ENCODE measurements around the gene ARHGAP36. TPM values are rescaled to one million over a fixed set of nuclear protein-coding genes. Genes with fewer than 3 reads are reported as not detected.

The ARHGAP36 gene
- polyA plus RNA-seq, 2 donors: not detected

DNA sequence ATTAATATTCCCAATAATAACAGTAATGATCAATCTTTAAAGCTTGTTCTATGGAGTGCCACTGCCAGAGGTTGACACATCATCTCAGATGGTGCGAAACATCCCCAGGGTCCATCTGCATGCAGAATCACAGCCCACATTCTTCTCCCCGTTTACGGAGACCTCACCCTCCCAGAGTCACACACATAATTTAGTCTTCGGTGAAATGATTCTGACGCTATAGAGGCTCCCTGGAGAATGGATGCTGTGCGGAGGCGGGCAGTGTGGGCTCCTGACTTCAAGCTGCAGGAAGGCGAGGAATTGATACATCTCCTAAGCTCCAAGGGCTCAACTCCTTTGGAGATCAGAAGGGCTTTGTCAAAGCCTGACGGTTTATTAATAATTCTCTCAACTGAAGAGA, 11.0 kb upstream of the ARHGAP36 start:
- H3K9me3 ChIP-seq (ENCODE audit: control insufficient read depth in 2 of 2, insufficient read depth in 1 of 2, low read depth in 1 of 2, low read length in 1 of 2): no peaks in the 10 kb centered on the region
- no peak overlapping the region for H3K27ac ChIP-seq (ENCODE audit: low read depth in 2 of 2, low read length in 1 of 2)
- WGBS, 2 donors: 73 to 77% methylated on average over 9 of the region's 9 CpGs
- H3K36me3 ChIP-seq (ENCODE audit: control insufficient read depth in 2 of 2, insufficient read depth in 2 of 2, low read length in 1 of 2): no peaks in the 10 kb centered on the region
- H3K27me3 ChIP-seq (ENCODE audit: control insufficient read depth in 1 of 2, insufficient read depth in 2 of 2, low read length in 2 of 2): peaks cover 0 to 6% of the 10 kb centered on the region in 2 donors
- H3K4me3 ChIP-seq (ENCODE audit: low read depth in 1 of 2, low read length in 2 of 2): no peak overlapping the region
- no peaks in the 10 kb centered on the region for H3K4me1 ChIP-seq (ENCODE audit: control insufficient read depth in 2 of 2, insufficient read depth in 2 of 2, low read length in 1 of 2)

DNA sequence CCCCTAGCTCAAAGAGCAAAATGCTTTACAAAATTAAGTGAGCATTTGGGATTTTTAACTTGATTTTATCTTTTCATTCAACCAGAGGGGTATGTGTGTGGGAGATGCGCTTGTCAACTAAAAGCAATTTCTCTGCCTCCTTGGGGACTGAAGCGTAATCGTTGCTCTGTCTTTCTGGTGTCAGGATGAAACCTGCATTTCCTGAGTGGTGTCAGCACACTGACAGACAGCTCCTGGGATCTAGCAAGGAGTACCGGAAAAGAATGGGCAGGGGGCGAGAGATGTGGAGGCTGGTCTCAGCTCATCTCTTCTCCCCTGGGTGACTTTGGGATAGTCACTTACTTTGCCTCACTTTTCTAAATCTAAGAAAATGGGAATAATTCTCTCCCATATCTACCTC, 5.1 kb upstream of the ARHGAP36 start:
- WGBS, 2 donors: 80% methylated on average over 5 of the region's 5 CpGs

DNA sequence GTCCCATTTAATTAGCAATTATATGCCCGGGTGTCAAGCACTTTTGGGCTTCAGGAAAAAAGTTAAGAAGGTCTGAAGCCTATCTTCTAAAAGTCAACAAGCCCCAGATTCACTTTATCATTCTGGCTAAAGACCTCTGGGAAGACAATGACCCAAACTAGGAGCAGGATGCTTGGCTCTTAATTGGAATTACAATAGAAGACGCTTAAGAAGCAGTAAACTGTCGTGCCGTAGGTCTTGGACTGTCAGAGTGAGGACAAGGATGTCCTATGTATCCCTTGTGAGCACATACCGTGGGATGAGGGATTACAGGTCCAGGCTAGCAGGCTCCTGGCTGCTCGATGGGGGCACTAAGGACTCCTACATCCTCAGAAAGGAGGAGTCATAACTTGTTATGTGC, 3.2 kb upstream of the ARHGAP36 start:
- Histone ChIP-seq H3K27ac (ENCODE audit: low read depth in 2 of 2, low read length in 1 of 2) (no peak overlapping the region), H3K4me1 (ENCODE audit: control insufficient read depth in 2 of 2, insufficient read depth in 2 of 2, low read length in 1 of 2) (no peaks in the 10 kb centered on the region), H3K4me3 (ENCODE audit: low read depth in 1 of 2, low read length in 2 of 2) (no peak overlapping the region), H3K27me3 (ENCODE audit: control insufficient read depth in 1 of 2, insufficient read depth in 2 of 2, low read length in 2 of 2) (no peaks in the 10 kb centered on the region), H3K36me3 (ENCODE audit: control insufficient read depth in 2 of 2, insufficient read depth in 2 of 2, low read length in 1 of 2) (no peaks in the 10 kb centered on the region), H3K9me3 (ENCODE audit: control insufficient read depth in 2 of 2, insufficient read depth in 1 of 2, low read depth in 1 of 2, low read length in 1 of 2) (no peaks in the 10 kb centered on the region)
- WGBS, 2 donors: 42 to 43% methylated on average over 6 of the region's 6 CpGs

More for the DNA sequence above, 5.1 kb upstream of the ARHGAP36 start:
- H3K4me3 ChIP-seq (ENCODE audit: low read depth in 1 of 2, low read length in 2 of 2): no peak overlapping the region
- peaks cover 0 to 6% of the 10 kb centered on the region in 2 donors for H3K27me3 ChIP-seq (ENCODE audit: control insufficient read depth in 1 of 2, insufficient read depth in 2 of 2, low read length in 2 of 2)
- H3K4me1 ChIP-seq (ENCODE audit: control insufficient read depth in 2 of 2, insufficient read depth in 2 of 2, low read length in 1 of 2): no peaks in the 10 kb centered on the region
- H3K27ac ChIP-seq (ENCODE audit: low read depth in 2 of 2, low read length in 1 of 2): no peak overlapping the region
- H3K9me3 ChIP-seq (ENCODE audit: control insufficient read depth in 2 of 2, insufficient read depth in 1 of 2, low read depth in 1 of 2, low read length in 1 of 2): no peaks in the 10 kb centered on the region
- no peaks in the 10 kb centered on the region for H3K36me3 ChIP-seq (ENCODE audit: control insufficient read depth in 2 of 2, insufficient read depth in 2 of 2, low read length in 1 of 2)

DNA sequence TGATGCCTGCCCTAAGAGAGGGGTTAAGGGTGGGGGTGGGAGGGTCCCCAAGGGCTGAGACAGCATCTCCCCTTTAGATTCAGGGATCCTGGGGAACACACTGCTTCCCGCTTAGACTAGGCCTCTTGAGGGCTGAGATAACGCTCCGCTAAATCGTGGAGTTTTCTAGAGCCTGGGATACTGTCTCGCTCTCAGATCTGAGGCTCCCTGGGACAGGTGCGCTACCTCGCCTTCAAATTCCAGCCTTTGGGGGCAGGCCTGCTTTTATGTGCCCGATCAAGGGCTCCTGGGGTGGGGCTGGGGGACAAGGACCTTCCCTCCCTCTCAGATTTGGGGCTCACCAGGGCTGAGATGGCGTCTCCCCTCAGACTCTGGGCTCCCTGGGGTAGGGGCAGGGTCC, 440 bp upstream of the ARHGAP36 start:
- Histone ChIP-seq H3K4me3 (ENCODE audit: low read depth in 1 of 2, low read length in 2 of 2) (no peak overlapping the region), H3K4me1 (ENCODE audit: control insufficient read depth in 2 of 2, insufficient read depth in 2 of 2, low read length in 1 of 2) (no peaks in the 10 kb centered on the region), H3K36me3 (ENCODE audit: control insufficient read depth in 2 of 2, insufficient read depth in 2 of 2, low read length in 1 of 2) (no peaks in the 10 kb centered on the region), H3K9me3 (ENCODE audit: control insufficient read depth in 2 of 2, insufficient read depth in 1 of 2, low read depth in 1 of 2, low read length in 1 of 2) (no peaks in the 10 kb centered on the region), H3K27me3 (ENCODE audit: control insufficient read depth in 1 of 2, insufficient read depth in 2 of 2, low read length in 2 of 2) (no peaks in the 10 kb centered on the region), H3K27ac (ENCODE audit: low read depth in 2 of 2, low read length in 1 of 2) (no peak overlapping the region)
- 15 to 27% methylated on average over 9 of the region's 9 CpGs for WGBS, 2 donors

DNA sequence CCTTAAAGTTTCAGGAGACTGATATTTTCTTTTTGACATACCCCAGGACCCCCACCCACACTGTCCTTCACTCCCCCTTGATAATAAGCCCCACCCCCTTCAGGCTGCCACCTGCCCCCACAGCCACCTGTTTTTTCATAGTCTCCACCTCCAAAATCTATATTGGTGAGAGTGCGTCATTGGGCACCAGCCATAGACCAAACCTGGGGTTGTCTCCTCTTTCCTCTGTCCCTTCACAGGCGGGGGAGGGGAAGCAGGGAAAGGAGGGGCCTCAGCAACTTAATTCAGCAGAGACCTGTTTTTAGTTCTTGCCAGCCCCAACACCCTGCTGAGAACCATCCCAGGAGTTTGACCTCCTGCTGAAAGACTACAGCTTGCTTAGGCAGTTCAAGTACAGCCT, 1.1 kb downstream of the ARHGAP36 start:
- Histone ChIP-seq H3K4me3 (ENCODE audit: low read depth in 1 of 2, low read length in 2 of 2) (no peak overlapping the region), H3K4me1 (ENCODE audit: control insufficient read depth in 2 of 2, insufficient read depth in 2 of 2, low read length in 1 of 2) (no peaks in the 10 kb centered on the region), H3K9me3 (ENCODE audit: control insufficient read depth in 2 of 2, insufficient read depth in 1 of 2, low read depth in 1 of 2, low read length in 1 of 2) (no peaks in the 10 kb centered on the region), H3K27me3 (ENCODE audit: control insufficient read depth in 1 of 2, insufficient read depth in 2 of 2, low read length in 2 of 2) (no peaks in the 10 kb centered on the region), H3K36me3 (ENCODE audit: control insufficient read depth in 2 of 2, insufficient read depth in 2 of 2, low read length in 1 of 2) (no peaks in the 10 kb centered on the region), H3K27ac (ENCODE audit: low read depth in 2 of 2, low read length in 1 of 2) (no peak overlapping the region)
- 53 to 71% methylated on average over 1 to 2 of the region's 2 CpGs for WGBS, 2 donors

DNA sequence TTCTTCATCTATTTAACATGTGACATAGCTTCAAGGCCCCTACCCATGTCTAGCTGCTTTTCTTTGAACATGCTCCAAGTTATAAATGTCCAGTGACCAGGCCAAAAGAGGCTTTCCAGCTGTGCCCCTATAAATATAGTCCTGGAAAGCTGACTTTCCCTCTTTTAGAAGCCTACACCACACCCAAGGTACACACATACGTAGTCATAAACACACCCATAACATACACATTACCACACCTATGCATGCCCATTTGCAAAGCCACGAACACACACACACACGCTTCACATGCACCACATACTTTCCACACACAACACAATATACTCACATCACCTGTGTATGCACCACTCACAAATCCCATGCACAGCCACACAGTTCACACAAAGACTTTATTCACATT, 2.0 kb downstream of the ARHGAP36 start:
- Histone ChIP-seq H3K4me1 (ENCODE audit: control insufficient read depth in 2 of 2, insufficient read depth in 2 of 2, low read length in 1 of 2) (no peaks in the 10 kb centered on the region), H3K27me3 (ENCODE audit: control insufficient read depth in 1 of 2, insufficient read depth in 2 of 2, low read length in 2 of 2) (no peaks in the 10 kb centered on the region)
- WGBS, 2 donors: 79 to 84% methylated on average over 3 of the region's 3 CpGs

DNA sequence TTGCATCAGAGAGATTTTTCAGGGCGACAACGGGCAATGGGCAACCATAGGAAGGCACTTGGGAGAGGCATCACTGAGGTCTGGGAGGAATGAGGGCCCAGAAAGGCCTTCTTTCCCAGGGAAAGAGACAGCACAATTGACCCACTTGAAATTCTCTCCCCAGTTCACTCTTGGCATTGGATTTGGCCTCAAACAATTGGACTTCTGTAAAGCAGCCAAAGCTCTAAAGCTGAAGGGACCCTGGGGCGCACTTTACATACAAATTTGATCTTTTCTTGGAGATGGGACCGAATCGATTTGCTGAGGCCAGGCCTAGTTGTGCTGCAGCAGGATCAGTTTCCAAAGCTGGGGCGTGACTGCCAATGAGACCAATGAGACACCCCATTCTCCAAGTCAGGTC, 3.2 kb downstream of the ARHGAP36 start:
- no peaks in the 10 kb centered on the region for H3K36me3 ChIP-seq (ENCODE audit: control insufficient read depth in 2 of 2, insufficient read depth in 2 of 2, low read length in 1 of 2)
- H3K27ac ChIP-seq (ENCODE audit: low read depth in 2 of 2, low read length in 1 of 2): no peak overlapping the region
- WGBS, 2 donors: 76 to 83% methylated on average over 6 of the region's 6 CpGs
- H3K4me3 ChIP-seq (ENCODE audit: low read depth in 1 of 2, low read length in 2 of 2): no peak overlapping the region
- H3K27me3 ChIP-seq (ENCODE audit: control insufficient read depth in 1 of 2, insufficient read depth in 2 of 2, low read length in 2 of 2): no peaks in the 10 kb centered on the region
- no peaks in the 10 kb centered on the region for H3K4me1 ChIP-seq (ENCODE audit: control insufficient read depth in 2 of 2, insufficient read depth in 2 of 2, low read length in 1 of 2)
- no peaks in the 10 kb centered on the region for H3K9me3 ChIP-seq (ENCODE audit: control insufficient read depth in 2 of 2, insufficient read depth in 1 of 2, low read depth in 1 of 2, low read length in 1 of 2)

More for the DNA sequence above, 2.0 kb downstream of the ARHGAP36 start:
- H3K36me3 ChIP-seq (ENCODE audit: control insufficient read depth in 2 of 2, insufficient read depth in 2 of 2, low read length in 1 of 2): no peaks in the 10 kb centered on the region
- no peak overlapping the region for H3K27ac ChIP-seq (ENCODE audit: low read depth in 2 of 2, low read length in 1 of 2)
- no peak overlapping the region for H3K4me3 ChIP-seq (ENCODE audit: low read depth in 1 of 2, low read length in 2 of 2)
- H3K9me3 ChIP-seq (ENCODE audit: control insufficient read depth in 2 of 2, insufficient read depth in 1 of 2, low read depth in 1 of 2, low read length in 1 of 2): no peaks in the 10 kb centered on the region

DNA sequence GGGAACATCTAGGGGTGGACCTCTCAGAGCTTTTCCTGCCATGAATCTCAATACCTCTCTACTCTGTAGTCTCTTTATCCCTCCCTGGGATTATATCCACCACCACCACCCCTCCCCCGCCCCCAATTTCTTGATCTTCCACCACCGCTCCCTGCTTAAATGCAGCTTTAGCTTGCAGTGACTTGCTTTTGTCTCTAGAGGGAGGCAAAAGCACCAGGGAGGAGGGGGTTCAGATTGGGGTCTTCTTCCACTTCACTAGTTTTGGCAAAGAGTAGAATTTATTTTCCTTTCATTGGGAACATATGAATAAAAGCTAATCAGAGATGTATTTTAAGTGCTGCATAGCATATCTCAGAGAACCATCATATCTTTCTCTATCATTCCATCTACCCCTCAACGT, 5.5 kb downstream of the ARHGAP36 start:
- Histone ChIP-seq H3K9me3 (ENCODE audit: control insufficient read depth in 2 of 2, insufficient read depth in 1 of 2, low read depth in 1 of 2, low read length in 1 of 2) (no peaks in the 10 kb centered on the region), H3K27me3 (ENCODE audit: control insufficient read depth in 1 of 2, insufficient read depth in 2 of 2, low read length in 2 of 2) (peaks cover 2 to 5% of the 10 kb centered on the region in 2 donors), H3K36me3 (ENCODE audit: control insufficient read depth in 2 of 2, insufficient read depth in 2 of 2, low read length in 1 of 2) (no peaks in the 10 kb centered on the region), H3K4me3 (ENCODE audit: low read depth in 1 of 2, low read length in 2 of 2) (no peak overlapping the region), H3K4me1 (ENCODE audit: control insufficient read depth in 2 of 2, insufficient read depth in 2 of 2, low read length in 1 of 2) (peaks cover 0 to 2% of the 10 kb centered on the region in 2 donors), H3K27ac (ENCODE audit: low read depth in 2 of 2, low read length in 1 of 2) (no peak overlapping the region)
- WGBS, 2 donors: 25 to 30% methylated on average over 3 of the region's 3 CpGs

DNA sequence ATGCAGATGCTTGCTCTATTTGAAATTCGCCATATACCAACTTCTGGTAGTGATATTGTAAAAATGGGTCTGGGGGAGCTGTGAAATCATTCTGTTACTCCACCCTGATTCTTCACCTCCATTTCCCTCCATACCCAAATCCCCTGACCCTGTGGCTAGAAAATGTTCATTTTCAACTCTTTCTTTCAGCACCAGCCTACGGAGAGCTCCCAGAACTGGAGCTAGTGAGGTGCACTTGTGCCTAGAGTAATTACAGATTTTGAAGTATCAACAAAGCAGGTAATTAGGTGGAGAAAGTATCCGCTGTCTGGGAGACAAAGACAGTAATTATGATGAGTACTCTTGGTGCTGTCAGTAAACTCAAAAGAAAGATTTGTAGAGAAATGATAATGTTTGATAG, 8.1 kb downstream of the ARHGAP36 start:
- Histone ChIP-seq H3K36me3 (ENCODE audit: control insufficient read depth in 2 of 2, insufficient read depth in 2 of 2, low read length in 1 of 2) (no peaks in the 10 kb centered on the region), H3K27me3 (ENCODE audit: control insufficient read depth in 1 of 2, insufficient read depth in 2 of 2, low read length in 2 of 2) (peaks cover 9 to 12% of the 10 kb centered on the region in 2 donors), H3K4me3 (ENCODE audit: low read depth in 1 of 2, low read length in 2 of 2) (no peak overlapping the region), H3K27ac (ENCODE audit: low read depth in 2 of 2, low read length in 1 of 2) (no peak overlapping the region), H3K9me3 (ENCODE audit: control insufficient read depth in 2 of 2, insufficient read depth in 1 of 2, low read depth in 1 of 2, low read length in 1 of 2) (no peaks in the 10 kb centered on the region), H3K4me1 (ENCODE audit: control insufficient read depth in 2 of 2, insufficient read depth in 2 of 2, low read length in 1 of 2) (peaks cover 0 to 2% of the 10 kb centered on the region in 2 donors)
- WGBS, 2 donors: 49 to 56% methylated on average over 3 of the region's 3 CpGs

DNA sequence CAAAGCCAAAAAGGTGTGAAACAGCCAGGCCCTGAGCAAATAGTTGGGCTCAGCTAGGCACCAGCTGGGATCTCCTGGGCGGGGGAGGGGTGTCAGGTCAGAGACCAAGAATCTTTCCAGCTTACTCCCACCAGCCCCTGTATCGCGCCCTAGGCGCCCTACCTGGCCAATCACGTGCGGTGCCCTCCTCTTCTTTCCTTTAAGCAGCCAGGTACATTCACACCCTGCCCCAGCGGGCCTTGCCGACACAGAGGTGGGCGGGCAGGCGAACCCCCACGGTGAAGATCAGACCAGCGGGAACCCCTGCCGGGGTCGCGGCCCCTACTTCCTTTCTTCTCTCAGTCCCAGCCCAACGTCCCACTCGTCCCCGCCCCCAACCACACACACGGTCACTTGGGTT, 9.1 kb downstream of the ARHGAP36 start:
- WGBS, 2 donors: 7 to 23% methylated on average over 15 to 19 of the region's 19 CpGs
- Histone ChIP-seq H3K27ac (ENCODE audit: low read depth in 2 of 2, low read length in 1 of 2) (no peak overlapping the region), H3K36me3 (ENCODE audit: control insufficient read depth in 2 of 2, insufficient read depth in 2 of 2, low read length in 1 of 2) (no peaks in the 10 kb centered on the region), H3K27me3 (ENCODE audit: control insufficient read depth in 1 of 2, insufficient read depth in 2 of 2, low read length in 2 of 2) (peaks cover 9 to 12% of the 10 kb centered on the region in 2 donors), H3K4me3 (ENCODE audit: low read depth in 1 of 2, low read length in 2 of 2) (no peak overlapping the region), H3K4me1 (ENCODE audit: control insufficient read depth in 2 of 2, insufficient read depth in 2 of 2, low read length in 1 of 2) (peaks cover 0 to 2% of the 10 kb centered on the region in 2 donors), H3K9me3 (ENCODE audit: control insufficient read depth in 2 of 2, insufficient read depth in 1 of 2, low read depth in 1 of 2, low read length in 1 of 2) (no peaks in the 10 kb centered on the region)

Measured in esophagus (tissue), 2 donors.